NAMALWA (cell line): Measurements from ENCODE around the gene LBX2.
A peak's percentile ranks its signal among the peaks of the same experiment; 100 is the strongest.

Experiments used
- DNase-seq: peaks from one replicate; pipeline ENCODE4 v3.0.0-alpha.2; 2015; ENCODE audit warnings: low spot score

LBX2 gene

DNA sequence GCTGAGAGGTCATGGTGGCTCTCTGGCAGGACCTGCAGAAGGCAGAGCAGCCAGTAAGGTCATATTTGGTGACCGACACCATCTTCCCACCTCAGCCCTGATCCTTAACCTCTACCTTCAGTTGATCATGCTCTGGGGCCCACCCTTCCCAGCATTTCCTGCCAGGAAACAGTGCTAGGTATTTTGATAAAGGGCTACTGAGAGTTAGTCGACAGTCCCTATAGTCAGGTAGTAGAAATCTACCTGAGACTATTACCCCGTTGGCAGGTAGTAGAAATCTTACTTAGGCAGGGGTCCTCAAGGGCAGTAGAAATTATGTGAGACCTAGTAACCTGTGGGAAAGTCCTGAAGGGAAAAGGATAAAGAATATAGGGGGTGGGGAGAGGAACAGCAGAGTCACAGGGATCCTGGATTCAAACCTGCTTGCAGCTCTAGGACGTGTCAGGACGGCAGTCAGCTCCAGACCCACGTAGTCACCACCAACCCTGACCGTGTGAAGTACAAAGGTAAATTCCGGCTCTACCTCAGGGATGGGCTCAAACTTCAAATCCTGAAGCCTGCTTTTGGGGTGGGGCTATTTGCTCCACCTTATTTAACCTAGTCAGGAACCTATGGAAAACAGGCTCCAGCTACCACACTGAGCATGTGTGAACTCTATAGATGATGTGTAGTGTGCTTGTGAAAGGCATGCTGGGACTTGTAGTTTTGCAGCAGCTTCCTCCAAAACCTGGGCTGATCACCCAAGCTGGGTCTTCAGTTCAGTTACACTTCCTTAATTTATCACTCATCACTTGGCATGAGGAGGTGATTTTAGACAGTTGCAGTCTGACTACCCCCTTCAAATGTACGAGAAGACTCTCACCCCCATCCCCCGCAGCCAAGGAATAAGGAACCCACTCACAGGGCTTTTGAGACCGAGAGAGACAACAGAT is 26.6 kb upstream of the LBX2 start, which contains the start of gene DQX1:
Gene DQX1, minus strand, starts transcription at position 515 of the 932 bp plus-strand sequence. Its CDS starts 502 bp downstream, at position 13.
- DNase-seq, result peak; percentile 84

DNA sequence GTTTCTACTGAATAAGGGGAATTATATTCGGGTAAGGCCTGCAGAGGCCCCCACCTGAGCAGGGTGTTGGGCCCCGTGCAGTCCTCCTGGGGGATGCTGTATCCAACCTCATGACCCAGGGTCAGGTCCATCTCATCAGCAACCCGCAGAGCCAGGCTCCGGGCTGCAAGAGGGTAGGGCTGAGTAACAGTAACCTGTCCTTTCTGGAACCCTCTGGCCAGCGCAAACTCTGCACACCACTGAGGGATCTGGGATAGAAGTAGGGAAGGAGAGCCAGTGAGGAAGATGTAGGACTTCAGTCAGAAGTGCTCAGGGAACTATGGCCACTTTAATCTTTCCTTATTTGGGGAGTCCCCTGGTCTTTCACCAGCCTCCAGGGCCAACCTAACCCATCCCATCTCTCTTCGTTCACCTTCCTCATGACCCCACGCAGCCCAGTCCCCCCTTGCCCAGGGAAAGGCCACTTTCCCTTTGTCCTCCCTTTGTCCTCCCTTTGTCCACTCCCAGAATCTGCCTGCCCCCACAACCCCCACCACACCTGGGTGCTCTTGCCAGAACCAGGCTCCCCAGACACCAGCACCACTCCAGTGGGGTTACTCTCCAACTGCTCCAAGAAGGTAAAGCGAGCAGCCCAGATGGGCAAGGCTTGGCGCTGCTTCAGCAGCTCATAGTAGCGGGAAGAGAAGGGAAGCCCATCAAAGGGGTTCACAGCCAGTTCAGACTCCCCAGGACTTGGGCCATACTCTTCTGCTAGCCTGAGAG is 25.7 kb upstream of the LBX2 start:
- no peak for DNase-seq

DNA sequence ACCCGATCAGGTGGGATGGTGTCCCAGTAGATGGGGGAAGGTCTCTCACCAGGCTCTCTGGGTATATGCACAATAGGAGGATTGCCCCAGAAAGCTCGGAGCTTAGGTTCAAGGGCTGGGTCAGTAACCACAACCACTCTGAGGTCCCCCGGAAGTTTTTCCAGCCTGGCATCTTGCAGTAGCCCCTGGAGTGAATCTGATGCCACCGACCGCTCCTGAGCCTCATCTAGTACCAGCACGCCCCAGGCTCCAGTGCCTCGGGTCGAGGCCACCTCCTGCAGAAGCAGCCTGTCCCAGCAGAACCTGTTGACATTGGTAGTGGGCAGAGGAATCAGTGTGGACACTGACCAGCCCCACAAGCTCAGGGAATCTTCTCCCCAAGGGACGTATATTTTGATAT is 24.6 kb upstream of the LBX2 start:
- no peak for DNase-seq

DNA sequence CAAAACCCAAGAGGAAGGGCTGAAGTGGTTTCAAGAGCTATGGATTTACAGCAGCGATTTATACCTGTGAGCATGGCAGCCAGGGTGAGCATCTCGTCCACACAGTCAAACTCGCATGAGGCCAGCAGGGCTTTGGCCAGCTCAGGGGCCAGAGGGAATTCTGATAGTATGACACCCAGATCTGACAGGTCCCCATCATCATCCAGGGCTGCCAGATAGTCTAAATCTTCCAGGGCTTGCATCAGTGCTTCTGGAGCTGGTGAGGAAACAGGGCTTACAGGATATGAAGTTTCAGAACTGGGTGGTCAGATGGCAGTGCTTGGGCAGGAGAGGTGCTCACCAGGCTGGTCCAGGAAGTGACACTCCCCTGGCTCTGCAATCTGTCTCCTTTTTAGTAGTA is 23.1 kb upstream of the LBX2 start:
- DNase-seq, result no peak

DNA sequence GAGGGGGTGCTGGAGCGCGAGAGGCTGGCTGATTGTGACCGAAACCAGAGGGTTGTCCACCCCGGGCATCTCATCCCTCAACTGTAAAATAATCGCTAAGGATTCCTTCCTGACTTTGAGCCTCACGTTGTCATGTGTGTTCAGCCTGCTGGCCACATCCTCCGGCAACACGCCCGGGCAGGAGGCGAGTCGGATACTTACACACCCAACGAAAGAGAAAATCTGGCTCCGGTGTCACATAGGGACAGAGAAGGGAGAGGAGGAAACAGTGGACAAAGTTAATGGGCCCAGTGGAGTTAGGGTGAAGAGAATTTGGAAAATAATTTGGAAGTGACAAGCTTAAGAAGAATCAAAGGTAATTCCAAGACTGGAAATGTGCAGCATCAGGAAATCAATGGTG is 17.2 kb upstream of the LBX2 start:
- DNase-seq, result no peak

DNA sequence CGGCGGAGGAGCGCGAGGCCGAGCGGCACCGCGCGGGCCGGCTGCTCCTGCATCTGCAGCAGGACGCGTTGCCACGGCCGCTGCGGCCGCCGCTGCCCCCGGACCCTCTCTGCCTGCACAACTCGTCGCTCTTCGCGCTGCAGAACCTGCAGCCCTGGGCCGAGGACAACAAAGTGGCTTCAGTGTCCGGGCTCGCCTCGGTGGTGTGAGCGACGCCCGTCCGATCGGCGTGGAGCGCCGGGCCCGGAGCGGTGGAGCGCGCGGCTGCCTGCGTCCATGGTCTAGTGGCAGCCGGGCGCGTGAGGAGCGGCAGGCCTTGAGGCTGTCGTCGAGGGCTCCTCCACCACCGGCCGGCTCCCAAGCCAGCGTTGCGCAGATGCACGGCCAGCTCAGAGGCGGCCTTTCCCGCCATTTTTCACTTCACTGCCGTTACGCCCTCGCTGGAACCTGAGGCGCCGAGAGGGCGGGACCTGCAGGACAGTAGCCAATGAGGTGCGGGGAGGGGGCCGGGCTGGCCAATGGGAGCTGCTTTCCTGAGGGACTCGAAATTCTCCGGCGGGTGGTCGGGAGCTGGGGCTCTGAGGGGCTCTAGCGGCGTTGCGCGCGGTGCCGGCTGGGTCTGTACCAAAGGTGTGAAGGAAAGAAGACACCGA is 16.7 kb upstream of the LBX2 start:
- DNase-seq, result no peak

DNA sequence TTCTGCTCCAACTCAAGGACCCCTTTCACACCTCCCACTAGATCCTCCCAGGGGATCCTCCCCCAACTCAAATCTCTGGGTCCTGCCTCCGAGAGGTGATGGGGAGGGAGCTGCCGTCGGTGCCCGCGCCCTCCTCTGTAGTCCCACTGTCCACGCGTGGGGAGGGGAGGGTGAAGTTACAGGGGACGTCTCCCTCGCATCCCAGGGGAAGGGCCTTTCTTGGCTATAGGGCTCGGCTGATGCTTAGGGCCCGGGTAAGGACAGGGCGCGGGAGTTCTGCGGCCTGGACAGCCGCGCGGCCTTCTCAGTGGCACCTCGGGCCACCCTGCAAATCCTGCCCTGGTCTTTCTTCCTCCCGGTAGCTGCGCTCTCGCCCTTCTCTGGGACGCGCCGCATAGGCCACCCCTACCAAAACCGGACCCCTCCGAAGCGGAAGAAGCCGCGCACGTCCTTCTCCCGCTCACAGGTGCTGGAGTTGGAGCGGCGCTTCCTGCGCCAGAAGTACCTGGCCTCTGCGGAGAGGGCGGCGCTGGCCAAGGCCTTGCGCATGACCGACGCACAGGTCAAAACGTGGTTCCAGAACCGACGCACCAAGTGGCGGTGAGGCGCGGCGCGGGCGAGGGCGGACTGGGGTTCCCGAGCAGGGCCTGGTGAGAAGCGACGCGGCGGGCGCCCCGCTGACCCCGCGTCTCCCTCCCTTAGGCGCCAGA is 16.0 kb upstream of the LBX2 start:
- no peak for DNase-seq

DNA sequence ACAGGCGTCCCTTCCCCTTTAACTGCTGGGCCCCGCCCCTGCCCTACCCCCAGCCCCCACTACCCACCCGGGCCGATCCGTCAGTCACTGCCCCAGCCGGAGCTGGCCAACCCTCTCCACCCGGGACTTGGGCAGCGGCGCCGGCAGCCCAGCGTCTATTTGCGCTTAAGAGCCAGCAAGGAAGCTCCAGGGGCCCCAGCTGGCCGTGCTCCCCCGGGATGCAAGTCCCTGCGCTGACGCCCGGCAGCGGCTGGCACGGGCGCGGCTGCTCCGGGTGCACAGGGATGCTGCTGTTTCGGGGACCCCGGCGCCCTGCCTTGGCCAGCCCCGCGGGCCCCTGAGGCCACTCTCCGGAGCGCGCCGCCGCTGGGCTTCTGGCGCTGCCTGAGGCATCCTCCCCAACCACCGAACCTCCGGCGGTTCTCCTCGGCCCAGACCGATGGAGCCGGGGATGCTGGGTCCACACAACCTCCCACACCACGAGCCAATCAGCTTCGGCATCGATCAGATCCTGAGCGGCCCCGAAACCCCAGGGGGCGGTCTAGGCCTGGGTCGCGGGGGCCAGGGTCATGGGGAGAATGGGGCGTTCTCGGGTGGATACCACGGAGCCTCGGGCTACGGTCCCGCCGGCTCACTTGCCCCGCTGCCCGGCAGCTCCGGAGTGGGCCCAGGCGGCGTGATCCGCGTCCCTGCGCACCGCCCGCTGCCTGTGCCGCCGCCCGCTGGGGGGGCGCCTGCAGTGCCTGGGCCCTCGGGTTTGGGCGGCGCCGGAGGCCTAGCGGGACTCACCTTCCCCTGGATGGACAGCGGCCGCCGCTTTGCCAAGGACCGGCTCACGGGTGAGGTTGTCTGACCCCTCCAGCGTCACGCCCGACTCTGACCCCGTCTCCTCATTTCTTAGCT is 15.2 kb upstream of the LBX2 start, which contains the start of gene TLX2:
Gene TLX2, plus strand, starts transcription at position 83 of the 903 bp plus-strand sequence. Its CDS starts 357 bp downstream, at position 440.
- no peak for DNase-seq

DNA sequence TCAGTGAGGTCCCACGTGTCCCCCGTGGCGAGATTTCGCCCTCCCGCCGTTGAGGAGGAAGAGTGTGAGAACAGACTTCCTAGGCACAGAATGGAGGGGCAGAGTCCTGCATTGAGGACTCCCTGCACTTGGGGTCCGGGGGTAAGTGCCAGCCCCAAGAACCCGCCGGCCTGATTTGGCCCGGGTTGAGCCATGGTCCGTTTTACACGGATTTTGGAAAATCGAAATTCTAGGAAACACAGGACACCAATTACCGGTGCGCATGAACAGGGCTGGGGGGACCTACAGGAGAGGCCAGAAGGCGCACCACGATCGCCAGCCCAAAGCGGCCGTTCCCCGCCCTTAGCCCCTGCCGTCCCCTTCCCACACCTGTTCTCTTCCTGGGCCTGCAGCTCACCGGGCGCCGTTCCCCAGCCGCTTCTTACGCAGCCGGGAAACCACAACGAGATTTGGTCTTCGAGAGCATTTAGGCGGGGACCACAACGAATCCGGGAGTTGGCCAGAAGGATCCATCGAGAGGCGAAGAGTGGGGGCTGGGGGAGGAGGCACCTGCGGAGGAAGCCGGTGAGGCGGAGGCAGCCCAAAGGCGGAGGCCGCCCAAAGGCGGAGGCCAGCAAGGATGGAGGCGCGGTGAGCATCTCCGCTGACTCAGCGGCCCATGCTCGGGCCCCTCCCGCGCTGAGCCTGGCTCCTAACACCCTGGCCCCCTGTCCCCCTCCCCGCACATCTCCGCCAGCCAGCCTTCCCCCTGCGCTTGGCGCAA is 14.4 kb upstream of the LBX2 start:
- DNase-seq, result no peak

DNA sequence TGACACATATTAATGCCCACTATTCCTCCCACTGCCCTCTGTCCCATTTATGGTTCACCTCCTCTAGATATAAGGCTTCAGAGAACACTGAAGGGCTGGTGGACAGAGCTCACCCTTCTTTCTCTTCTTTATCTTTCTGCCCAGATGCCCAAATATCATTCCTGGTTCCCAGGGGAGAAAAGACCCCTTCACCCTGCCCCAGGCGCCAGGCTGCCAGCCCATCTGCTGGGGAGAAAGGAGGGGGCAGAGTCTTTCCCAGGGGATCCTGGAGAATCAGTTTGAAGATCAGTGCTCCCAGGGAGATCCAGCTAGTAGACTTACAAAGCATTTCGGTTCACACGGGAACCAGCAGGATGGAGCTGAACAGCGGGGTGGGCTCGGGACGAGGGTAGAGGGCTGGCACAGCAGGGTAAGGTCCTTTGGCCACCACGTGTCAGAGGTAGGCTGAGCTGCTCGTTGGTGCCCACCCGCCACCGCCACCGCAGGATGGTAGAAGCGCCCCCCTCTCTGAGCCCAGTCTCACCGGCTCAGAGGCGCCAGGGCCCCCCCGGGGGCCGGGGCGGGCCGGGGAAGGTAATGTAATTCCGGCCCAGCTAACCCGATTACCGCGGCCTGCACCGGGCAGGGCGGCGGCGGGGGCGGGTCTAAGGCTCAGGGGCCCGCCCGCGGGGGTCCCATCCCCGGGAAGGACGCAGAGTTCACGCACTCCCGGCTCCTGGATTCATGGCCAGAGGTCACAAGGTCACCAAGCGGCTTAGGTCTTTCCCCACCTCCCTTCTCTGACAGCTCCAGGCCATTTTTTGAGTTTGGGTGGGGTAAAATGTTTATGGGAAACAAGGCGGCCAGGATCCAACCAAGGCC is 13.6 kb upstream of the LBX2 start:
- DNase-seq, result no peak

DNA sequence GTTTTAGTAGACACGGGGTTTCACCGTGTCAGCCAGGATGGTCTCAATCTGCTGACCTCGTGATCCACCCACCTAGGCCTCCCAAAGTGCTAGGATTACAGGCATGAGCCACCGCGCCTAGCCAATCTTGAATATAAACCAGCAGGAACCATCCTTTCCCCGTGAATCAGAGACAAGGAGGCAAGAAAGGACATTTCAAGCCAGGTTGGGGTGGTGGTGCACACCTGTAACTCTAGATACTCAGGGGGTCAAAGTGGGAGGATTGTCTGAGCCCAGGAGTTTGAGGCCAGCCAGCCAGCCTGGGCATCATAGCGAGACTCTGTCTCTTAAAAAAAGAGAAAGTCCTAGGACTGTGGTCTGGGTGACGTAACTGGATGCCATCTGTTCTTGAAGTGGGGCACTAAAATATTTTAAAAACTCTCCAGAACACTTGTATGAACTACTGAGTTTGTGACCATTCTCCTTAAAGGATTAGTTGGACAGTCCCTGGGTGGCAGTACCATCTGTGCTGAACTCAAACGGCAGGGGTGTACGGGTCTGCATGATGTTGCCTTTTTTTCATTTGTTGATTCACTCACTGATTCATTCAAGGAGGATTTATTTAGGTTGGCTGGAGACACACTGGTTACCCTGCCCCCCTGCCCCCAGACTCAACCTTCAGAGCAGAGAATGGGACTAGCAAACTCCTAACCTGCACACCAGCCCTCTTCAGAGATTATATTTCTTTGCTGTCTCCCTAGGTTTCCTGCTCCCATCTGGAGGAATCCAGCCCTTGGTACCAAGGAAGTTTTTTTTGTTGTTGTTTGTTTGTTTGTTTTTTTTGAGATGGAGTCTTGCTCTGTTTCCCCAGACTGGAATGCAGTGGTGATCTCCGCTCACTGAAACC is 11.9 kb upstream of the LBX2 start:
- no peak for DNase-seq

DNA sequence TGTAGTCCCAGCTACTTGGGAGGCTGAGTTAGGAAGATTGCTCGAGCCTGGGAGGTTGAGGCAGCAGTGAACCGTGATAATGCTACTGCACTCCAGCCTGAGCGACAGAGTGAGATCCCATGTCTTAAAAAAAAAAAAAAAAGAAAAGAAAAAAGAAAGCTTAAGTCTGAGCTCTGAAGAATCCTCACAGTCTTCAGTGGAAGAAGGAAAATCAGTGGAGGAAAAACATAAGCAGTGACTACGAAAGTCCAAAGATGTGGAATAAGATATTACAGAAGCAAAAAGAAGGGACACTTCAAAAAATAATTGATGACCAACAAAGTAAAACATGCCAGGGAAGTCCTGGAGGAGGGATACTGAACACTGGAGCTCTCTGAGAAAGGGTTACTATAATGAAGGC is 10.9 kb upstream of the LBX2 start:
- DNase-seq, result no peak

DNA sequence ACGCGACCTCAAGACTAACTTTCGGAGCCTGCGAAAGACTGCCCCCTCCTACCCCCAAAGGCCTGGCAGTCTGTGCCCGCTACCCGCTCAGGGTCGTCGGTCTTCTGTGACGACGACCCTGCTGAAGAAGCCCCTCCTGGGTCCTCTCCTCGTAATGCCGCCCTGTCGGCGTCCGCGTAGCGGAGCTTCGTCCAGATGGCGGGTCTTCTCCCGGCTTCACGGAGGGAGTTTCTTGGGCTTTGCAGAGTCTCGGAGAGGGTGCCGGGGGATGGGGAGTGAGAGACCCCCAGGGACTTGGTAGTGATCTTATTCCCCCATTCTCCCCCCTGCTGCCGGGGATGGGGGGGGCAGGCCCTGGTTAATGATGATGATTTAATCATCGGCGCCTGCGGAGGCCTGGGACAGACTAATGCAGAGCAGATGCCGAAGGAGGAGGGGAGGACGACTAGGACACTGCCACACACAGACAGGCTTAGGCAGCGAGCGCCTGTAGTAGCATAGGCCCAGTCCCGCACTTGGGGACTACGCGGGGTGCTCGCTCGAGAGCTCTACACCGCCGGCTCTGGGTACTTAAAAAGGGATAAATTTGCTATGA is 8.6 kb upstream of the LBX2 start:
- peak; percentile 35 for DNase-seq

DNA sequence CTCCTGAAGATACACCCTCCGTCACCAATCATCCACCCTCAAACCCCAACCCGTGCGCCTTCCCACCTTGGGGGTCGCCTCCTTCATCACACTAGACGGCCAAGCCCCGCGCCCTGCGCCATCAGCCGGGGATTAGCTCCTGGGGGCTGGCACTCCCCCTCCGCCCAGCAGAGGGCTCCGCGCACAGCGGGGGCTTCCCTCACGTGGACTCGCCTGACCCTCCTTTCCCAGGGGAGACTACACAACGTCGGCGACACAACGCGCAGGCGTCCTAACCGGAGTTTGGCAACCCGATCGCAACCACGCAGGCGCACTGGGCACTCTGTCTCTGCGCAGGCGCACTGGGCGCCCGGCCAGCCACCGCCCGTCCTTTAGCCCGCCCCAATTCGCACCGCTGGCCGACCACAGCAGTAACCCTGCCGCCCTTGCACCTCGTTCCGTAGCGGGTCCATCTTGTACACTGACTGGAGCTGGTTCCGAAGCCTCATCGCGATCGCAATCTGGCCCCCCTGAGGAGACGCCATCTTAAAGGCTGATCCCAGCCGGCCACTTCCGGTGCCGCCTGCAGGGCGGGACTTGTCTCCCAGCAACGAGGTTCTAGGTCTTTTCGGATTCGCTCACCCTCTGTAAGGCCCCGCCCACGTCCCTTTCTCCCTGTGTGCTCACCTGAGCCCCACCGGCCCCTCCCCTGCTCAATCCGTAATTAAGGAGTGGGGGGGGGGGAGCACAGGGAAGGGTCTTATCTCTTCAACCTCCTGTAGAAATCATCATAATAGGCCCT is 7.9 kb upstream of the LBX2 start, which contains the start of gene PCGF1:
Gene PCGF1, minus strand, starts transcription at position 551 of the 781 bp plus-strand sequence. Its CDS starts 27 bp downstream, at position 524.
- DNase-seq, result peak; percentile 98

DNA sequence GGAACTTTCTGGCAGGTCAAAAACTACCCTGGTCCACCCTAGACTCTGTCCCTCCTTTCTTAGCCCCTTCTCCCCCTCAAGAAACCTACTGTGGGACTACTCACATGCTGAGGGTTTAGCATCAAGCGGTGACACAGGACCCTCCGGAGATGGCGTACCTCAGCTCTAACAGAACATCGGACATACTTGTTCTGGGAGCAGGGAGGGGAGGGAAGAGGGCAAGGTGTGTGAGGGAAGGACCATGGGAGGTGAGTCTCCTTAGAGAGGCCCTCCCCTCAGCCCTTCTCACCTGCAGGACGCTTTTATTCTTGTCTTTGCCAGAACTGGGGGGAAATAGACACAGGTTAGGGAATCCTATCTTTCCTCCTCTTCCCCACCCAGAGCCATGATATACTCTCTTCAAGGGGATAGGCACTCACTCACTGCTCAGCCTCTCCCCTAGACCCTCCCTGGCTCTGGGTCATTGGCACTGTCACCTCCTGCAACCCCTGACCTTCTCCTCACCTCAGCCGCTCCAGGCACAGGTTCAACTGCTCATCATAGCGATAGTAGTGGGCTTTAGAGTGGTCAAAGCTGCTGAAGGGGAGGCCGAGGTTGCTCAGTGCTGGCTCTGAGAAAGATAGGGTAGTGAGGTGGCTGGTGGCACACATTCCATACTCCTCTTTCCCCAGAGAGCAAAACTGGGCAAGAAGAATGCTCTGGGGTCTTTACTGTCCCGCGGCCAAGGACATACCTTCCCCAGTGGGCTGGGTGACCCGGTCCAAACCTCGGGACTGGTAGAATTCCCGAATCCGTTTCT is 6.2 kb upstream of the LBX2 start:
- DNase-seq, result no peak

DNA sequence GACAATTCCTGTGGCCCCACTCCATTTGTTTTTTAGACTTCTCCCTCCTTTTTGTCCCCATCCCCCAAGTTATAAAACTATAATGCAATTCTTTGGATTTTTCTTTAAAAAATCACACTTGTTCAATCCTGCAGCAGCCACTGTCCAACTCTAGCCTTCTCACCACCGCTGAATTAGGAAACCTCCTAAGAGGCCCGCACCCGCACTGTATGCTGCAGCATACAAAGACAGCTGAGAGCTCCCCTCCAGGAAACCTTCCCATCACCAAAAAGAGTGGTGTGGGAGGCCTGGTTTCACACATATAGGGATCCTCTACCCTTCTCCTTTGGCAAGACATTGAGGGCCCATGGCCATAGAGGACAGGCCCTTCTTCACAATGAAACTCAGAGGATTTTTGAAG is 5.2 kb upstream of the LBX2 start:
- DNase-seq, result no peak
